HG03378 (cell line): Measurements from ENCODE around the gene KLHL40.

Source experiments
- ATAC-seq: cut with Tn5 transposase; IDR thresholded peaks from one replicate; pipeline ENCODE4 v1.9.1; 2021; ENCODE audit warnings: mild to moderate bottlenecking, moderate library complexity; ENCODE audit not compliant: unreplicated experiment

Gene KLHL40

GRCh38 chr3:42701371-42702065 is 16.2 kb downstream of the KLHL40 start:
- ATAC-seq: no peak

GRCh38 chr3:42702066-42702951 is 17.0 kb downstream of the KLHL40 start, which contains the start of gene HHATL:
Gene HHATL (minus strand): TSS chr3:42702798. CDS start chr3:42700826, 1,972 bp downstream.
- no peak for ATAC-seq

GRCh38 chr3:42702982-42703694 is 17.8 kb downstream of the KLHL40 start:
- ATAC-seq: no peak

GRCh38 chr3:42703695-42704025 is 18.3 kb downstream of the KLHL40 start:
- ATAC-seq: no peak

GRCh38 chr3:42704136-42704841 is 19.0 kb downstream of the KLHL40 start:
- no peak for ATAC-seq

GRCh38 chr3:42705058-42705767 is 19.9 kb downstream of the KLHL40 start:
- ATAC-seq: no peak

- no peak for ATAC-seq
Measured at GRCh38 chr3:42705962-42706585, 20.7 kb downstream of the KLHL40 start.

GRCh38 chr3:42706721-42707619 is 21.6 kb downstream of the KLHL40 start:
- no peak for ATAC-seq

GRCh38 chr3:42707620-42708355 is 22.5 kb downstream of the KLHL40 start:
- ATAC-seq: no peak

- ATAC-seq: no peak
Measured at GRCh38 chr3:42708611-42709151, 23.3 kb downstream of the KLHL40 start.

GRCh38 chr3:42709621-42710020 is 24.3 kb downstream of the KLHL40 start:
- ATAC-seq: no peak

GRCh38 chr3:42710323-42711021 is 25.1 kb downstream of the KLHL40 start:
- ATAC-seq: no peak

- ATAC-seq: no peak
Measured at GRCh38 chr3:42711491-42712343, 26.4 kb downstream of the KLHL40 start.

GRCh38 chr3:42712344-42712648 is 27.0 kb downstream of the KLHL40 start:
- no peak for ATAC-seq

GRCh38 chr3:42712688-42713372 is 27.5 kb downstream of the KLHL40 start:
- no peak for ATAC-seq

GRCh38 chr3:42713747-42714146 is 28.4 kb downstream of the KLHL40 start:
- no peak for ATAC-seq
